Large intestine (tissue), 12 donors: ENCODE results near the gene FKTN. TPM values are rescaled to one million over a fixed set of nuclear protein-coding genes. Genes with fewer than 3 reads are reported as not detected.
A peak's percentile ranks its signal among the peaks of the same experiment; 100 is the strongest.
"Not testable (repeated sequence)": the region's sequence is repeated elsewhere in the genome, so short reads cannot be mapped to it uniquely, and the experiment has no call there.

Experiments used
- DNase-seq, 2 donors: peaks; one replicate each; pipeline versions ENCODE4 v3.0.0 to v3.0.0-alpha.2; 2013
- H3K27ac ChIP-seq: one replicate; pipeline ENCODE4 v1.5.1; 2013; ENCODE audit warnings: low read length
- H3K27me3 ChIP-seq: 2 replicates; pipeline ENCODE4 v1.6.1; 2013; ENCODE audit warnings: low read length; ENCODE audit not compliant: control insufficient read depth, insufficient read depth
- H3K36me3 ChIP-seq: 2 replicates; pipeline ENCODE4 v1.6.1; 2013; ENCODE audit warnings: low read length; ENCODE audit not compliant: control insufficient read depth, insufficient read depth
- H3K4me1 ChIP-seq: one replicate; pipeline ENCODE4 v1.6.1; 2013; ENCODE audit warnings: low read length; ENCODE audit not compliant: control insufficient read depth, insufficient read depth
- H3K4me3 ChIP-seq: one replicate; pipeline ENCODE4 v1.5.1; 2013; ENCODE audit warnings: low read length
- H3K9me3 ChIP-seq: one replicate; pipeline ENCODE4 v1.6.1; 2013; ENCODE audit warnings: mild to moderate bottlenecking, low read depth, low read length, moderate library complexity; ENCODE audit not compliant: control insufficient read depth
- WGBS: methylation state at CpG from one replicate; pipeline ENCODE4 v1.1.5; 2013; ENCODE audit warnings: low lambda C conversion rate; ENCODE audit not compliant: insufficient coverage; 5-methylcytosine and 5-hydroxymethylcytosine counted together
- long read RNA-seq, 11 donors: transcript quantifications; one replicate each; lab custom pipeline, GENCODE V29; 2026
- polyA plus RNA-seq: library from polyadenylated mRNA; unstranded; fragments of 120-200 nt; gene quantifications from one replicate; pipeline ENCODE4 v1.2.1, GENCODE V29; 2013

Gene FKTN
- polyA plus RNA-seq, result 16.5 TPM
- long read RNA-seq, donor 1, full-length matches to known transcripts, result 1 of 1 reads
- long read RNA-seq, donor 1, partial matches to known transcripts, result 0 of 1 reads
- long read RNA-seq, donor 1, other reads (novel, unspliced or antisense), result 0 of 1 reads
- long read RNA-seq, donor 2, result 0 reads
- long read RNA-seq, donor 3, result 0 reads
- long read RNA-seq, donor 4, result 0 reads
- long read RNA-seq, donor 5, full-length matches to known transcripts, result 1 of 1 reads
- long read RNA-seq, donor 5, partial matches to known transcripts, result 0 of 1 reads
- long read RNA-seq, donor 5, other reads (novel, unspliced or antisense), result 0 of 1 reads
- long read RNA-seq, donor 6, partial matches to known transcripts, result 5 of 5 reads
- long read RNA-seq, donor 6, other reads (novel, unspliced or antisense), result 0 of 5 reads
- long read RNA-seq, donor 7, full-length matches to known transcripts, result 1 of 1 reads
- long read RNA-seq, donor 7, partial matches to known transcripts, result 0 of 1 reads
- long read RNA-seq, donor 7, other reads (novel, unspliced or antisense), result 0 of 1 reads
- long read RNA-seq, donor 8, full-length matches to known transcripts, result 1 of 1 reads
- long read RNA-seq, donor 8, partial matches to known transcripts, result 0 of 1 reads
- long read RNA-seq, donor 8, other reads (novel, unspliced or antisense), result 0 of 1 reads
- long read RNA-seq, donor 9, result 0 reads
- long read RNA-seq, donor 10, partial matches to known transcripts, result 0 of 1 reads
- long read RNA-seq, donor 10, other reads (novel, unspliced or antisense), result 0 of 1 reads
- long read RNA-seq, donor 11, result 0 reads

DNA sequence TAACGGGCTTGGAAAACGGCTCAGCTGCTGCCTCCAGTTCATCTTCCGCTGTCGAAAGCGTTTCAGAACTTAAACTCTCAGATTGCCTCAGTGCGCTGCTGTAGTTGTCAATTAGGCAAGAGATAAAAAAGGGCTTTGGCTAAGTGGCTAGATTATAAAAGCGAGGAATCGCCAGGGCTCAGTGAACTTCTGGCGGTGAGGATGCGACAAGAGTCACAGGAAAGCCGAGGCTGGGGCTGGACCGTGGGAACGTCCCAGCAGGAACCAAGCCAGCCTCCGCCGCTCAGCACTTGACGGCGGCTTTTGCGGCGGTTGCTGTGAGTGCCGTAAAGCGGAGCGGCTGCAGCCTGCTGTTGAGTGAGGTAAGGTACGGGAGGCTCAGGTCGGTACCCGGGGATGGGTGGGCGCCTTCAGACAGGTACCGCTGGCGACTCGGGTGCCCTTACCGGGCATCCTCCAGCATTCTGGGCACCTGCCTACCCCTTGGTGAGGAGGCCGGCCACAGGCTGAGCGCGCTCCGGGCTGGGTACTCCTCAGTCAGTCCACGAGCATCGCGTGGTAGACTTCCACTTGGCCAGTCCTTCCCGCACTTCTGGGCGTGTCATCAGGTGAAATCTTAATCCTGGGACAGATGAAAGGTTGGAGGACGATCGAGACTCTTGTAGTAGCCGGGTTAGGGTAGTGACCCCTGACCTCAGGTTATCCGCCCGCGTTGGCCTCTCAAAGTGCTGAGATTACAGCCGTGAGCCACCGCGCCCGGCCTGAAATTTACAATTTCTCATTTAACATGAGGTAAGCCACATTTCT is at the start of gene FKTN:
FKTN (plus strand) TSS at position 328 of the 807 bp plus-strand sequence. CDS start 16,902 bp downstream, outside the sequence.
- Histone ChIP-seq H3K36me3 (no peaks in the 10 kb centered on the region), H3K9me3 (peaks cover 4% of the 10 kb centered on the region), H3K4me1 (peaks cover 3% of the 10 kb centered on the region), H3K27me3 (no peaks in the 10 kb centered on the region), H3K27ac (peak within 1 kb of the TSS; percentile 14), H3K4me3 (peak within 1 kb of the TSS; percentile 62)
- WGBS, result no CpG with 5 or more reads among the region's 49 CpGs
- peak; percentile 81 to 93 for DNase-seq

DNA sequence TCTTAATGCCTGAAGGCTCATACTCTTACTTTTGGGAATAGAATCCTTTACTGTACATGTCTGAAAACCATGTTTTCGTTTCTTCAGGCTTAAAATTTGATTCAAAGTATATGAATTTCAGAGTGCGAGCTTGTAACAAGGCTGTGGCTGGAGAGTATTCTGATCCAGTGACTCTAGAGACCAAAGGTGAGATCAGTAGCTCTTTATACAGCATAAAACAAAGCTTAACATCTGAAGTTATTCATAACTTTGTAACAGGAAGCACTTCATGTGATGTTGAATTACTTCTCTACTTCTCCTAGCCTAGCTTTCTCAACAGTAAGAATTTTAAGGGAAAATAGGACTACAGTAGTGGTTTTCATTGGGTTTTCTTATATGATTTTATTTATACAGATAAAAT is 49.4 kb upstream of the FKTN start:
- peak in 1 of 2 donors; percentile 20 for DNase-seq
- Histone ChIP-seq H3K27ac (no peak overlapping the region), H3K27me3 (no peaks in the 10 kb centered on the region), H3K4me3 (no peak overlapping the region), H3K36me3 (peaks cover 2% of the 10 kb centered on the region), H3K4me1 (peaks cover 4% of the 10 kb centered on the region), H3K9me3 (no peaks in the 10 kb centered on the region)
- WGBS, result no CpG with 5 or more reads among the region's 2 CpGs

GRCh38 chr9:105510024-105510423 is 47.9 kb upstream of the FKTN start:
- Histone ChIP-seq H3K4me1 (peaks cover 4% of the 10 kb centered on the region), H3K27me3 (no peaks in the 10 kb centered on the region), H3K9me3 (no peaks in the 10 kb centered on the region), H3K36me3 (peaks cover 7% of the 10 kb centered on the region), H3K4me3 (no peak overlapping the region), H3K27ac (no peak overlapping the region)
- no CpG with 5 or more reads among the region's 1 CpG for WGBS
- DNase-seq, result no peak

DNA sequence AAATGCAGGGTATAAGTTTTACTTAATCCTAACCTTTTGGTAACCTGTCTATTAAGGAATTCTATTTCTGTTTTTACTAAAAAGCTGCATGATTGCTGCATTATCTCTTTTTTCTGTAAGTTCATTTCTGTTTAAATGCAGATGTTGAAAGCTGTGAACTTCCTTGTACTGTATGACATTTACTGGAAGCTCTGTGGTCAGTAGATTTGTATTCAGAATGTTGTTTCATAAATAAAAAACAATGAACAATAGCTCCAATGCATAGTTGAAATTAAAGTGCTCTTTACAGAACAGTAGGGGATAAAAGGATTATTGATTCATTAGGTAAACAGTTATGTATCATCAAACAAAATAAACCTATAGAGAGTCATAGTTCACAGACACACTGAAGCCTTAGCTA is 46.5 kb upstream of the FKTN start:
- Histone ChIP-seq H3K4me1 (peaks cover 4% of the 10 kb centered on the region), H3K27me3 (no peaks in the 10 kb centered on the region), H3K27ac (no peak overlapping the region), H3K36me3 (peaks cover 20% of the 10 kb centered on the region), H3K9me3 (peaks cover 9% of the 10 kb centered on the region), H3K4me3 (no peak overlapping the region)
- DNase-seq, result no peak

DNA sequence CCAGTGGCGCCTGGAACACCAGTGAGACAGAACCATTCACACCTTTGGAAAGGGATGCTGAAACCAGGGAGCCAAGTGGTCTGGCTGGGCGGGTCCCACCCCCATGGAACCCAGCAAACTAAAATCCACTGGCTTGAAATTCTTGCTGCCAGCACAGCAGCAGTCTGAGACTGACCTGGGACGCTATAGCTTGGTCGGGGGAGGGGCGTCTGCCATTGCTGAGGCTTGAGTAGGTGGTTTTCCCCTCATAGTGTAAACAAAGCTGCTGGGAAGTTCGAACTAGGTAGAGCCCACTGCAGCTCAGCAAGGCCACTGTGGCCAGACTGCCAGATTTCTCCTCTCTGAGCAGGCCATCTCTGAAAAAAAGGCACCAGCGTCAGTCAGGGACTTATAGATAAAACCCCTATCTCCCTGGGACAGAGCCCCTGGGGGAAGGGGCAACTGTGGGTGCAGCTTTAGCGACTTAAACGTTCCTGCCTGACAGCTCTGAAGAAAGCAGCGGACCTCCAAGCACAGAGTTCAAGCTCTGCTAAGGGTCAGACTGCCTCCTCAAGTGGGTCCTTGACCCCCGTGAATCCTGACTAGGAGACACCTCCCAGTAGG is 42.0 kb upstream of the FKTN start:
- no CpG with 5 or more reads among the region's 11 CpGs for WGBS
- H3K4me3 ChIP-seq, result no peak overlapping the region

GRCh38 chr9:105519710-105520369 is 38.1 kb upstream of the FKTN start:
- DNase-seq, result peak in 1 of 2 donors; percentile 46
- peak overlapping the region; percentile 38 for H3K27ac ChIP-seq
- WGBS, result no CpG with 5 or more reads among the region's 43 CpGs
- H3K4me1 ChIP-seq, H3K27me3 ChIP-seq: not testable (repeated sequence)
- H3K9me3 ChIP-seq, result peaks cover 13% of the 10 kb centered on the region
- H3K36me3 ChIP-seq, result peaks cover 15% of the 10 kb centered on the region
- peak overlapping the region; percentile 16 for H3K4me3 ChIP-seq

More for the DNA sequence above, 42.0 kb upstream of the FKTN start:
- no peaks in the 10 kb centered on the region for H3K27me3 ChIP-seq
- DNase-seq, result no peak
- H3K9me3 ChIP-seq, result peaks cover 13% of the 10 kb centered on the region
- H3K4me1 ChIP-seq, result no peaks in the 10 kb centered on the region
- no peak overlapping the region for H3K27ac ChIP-seq
- peaks cover 20% of the 10 kb centered on the region for H3K36me3 ChIP-seq

DNA sequence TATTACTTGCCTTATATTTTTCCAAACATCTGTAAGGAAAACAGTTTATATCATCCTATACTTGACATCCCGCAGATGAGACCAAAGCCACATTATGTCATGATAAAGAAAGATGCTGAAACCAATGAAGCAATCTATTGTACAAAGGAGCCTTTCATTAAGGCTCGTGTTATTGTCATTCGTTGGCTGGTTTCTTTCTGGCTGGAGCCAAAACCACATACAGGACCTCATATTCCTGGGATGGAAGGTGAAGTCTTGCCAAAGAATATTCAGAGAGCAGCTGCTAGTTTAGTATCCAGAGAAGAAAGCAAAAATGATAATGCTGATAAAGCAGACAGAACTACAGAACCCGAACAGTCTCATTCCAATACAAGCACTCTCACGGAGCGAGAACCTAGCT is 36.9 kb upstream of the FKTN start:
- H3K4me1 ChIP-seq, DNase-seq, H3K36me3 ChIP-seq, H3K9me3 ChIP-seq, H3K27me3 ChIP-seq, H3K4me3 ChIP-seq, H3K27ac ChIP-seq: not testable (repeated sequence)
- WGBS, result no CpG with 5 or more reads among the region's 6 CpGs

DNA sequence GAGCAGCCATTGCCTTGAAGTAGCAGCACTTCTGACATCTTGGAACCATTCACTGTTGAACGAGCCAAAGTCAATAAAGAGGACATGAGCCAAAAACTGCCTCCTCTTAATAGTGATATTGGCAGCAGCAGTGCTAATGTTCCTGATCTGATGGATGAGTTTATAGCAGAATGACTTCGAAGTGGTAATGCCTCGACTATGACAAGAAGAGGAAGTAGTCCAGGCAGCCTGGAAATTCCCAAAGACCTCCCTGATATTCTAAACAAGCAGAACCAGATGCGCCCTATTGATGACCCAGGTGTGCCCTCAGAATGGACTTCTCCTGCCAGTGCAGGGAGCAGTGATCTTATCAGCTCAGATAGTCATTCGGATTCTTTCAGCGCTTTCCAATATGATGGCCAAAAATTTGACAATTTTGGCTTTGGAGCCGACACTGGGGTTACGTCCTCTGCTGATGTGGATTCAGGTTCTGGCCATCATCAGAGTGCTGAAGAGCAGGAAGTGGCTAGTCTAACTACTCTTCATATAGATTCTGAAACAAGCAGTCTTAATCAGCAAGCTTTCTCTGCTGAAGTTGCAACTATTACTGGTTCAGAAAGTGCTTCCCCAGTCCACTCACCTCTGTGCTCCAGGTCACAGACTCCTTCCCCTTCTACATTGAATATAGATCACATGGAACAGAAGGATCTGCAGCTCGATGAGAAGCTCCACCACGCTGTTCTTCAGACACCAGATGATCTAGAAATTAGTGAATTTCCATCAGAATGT is 35.1 kb upstream of the FKTN start:
- not testable (repeated sequence) for H3K4me1 ChIP-seq, H3K4me3 ChIP-seq, H3K9me3 ChIP-seq, H3K27ac ChIP-seq, H3K27me3 ChIP-seq, DNase-seq, H3K36me3 ChIP-seq
- WGBS, result no CpG with 5 or more reads among the region's 10 CpGs

GRCh38 chr9:105531530-105531929 is 26.4 kb upstream of the FKTN start:
- H3K4me1 ChIP-seq, result no peaks in the 10 kb centered on the region
- no peak overlapping the region for H3K4me3 ChIP-seq
- H3K27ac ChIP-seq, result no peak overlapping the region
- no peaks in the 10 kb centered on the region for H3K9me3 ChIP-seq
- H3K36me3 ChIP-seq, result peaks cover 3% of the 10 kb centered on the region
- DNase-seq, result peak in 1 of 2 donors; percentile 17
- no peaks in the 10 kb centered on the region for H3K27me3 ChIP-seq
- 68% methylated on average over 2 of the region's 3 CpGs for WGBS
